Endodermal cell (in vitro differentiated cells): Measurements from ENCODE around the gene ALKBH7. TPM values are rescaled to one million over a fixed set of nuclear protein-coding genes. Genes with fewer than 3 reads are reported as not detected.
A peak's percentile ranks its signal among the peaks of the same experiment; 100 is the strongest.
"Not testable (repeated sequence)": the region's sequence is repeated elsewhere in the genome, so short reads cannot be mapped to it uniquely, and the experiment has no call there.

ENCODE experiments used
- DNase-seq: peaks from one replicate; pipeline ENCODE4 v3.0.0-alpha.2; 2017
- H3K27ac ChIP-seq: 2 replicates; pipeline ENCODE4 v1.5.1; 2013; ENCODE audit warnings: mild to moderate bottlenecking, low read depth, low read length, moderate library complexity
- H3K27me3 ChIP-seq: 2 replicates; pipeline ENCODE4 v1.6.1; 2013; ENCODE audit warnings: mild to moderate bottlenecking, low read length, moderate library complexity; ENCODE audit not compliant: insufficient read depth, control insufficient read depth, poor library complexity, severe bottlenecking
- H3K36me3 ChIP-seq: 2 replicates; pipeline ENCODE4 v1.7.0; 2013; ENCODE audit warnings: mild to moderate bottlenecking, low read length, moderate library complexity; ENCODE audit not compliant: control insufficient read depth, insufficient read depth
- H3K4me1 ChIP-seq: one replicate; pipeline ENCODE4 v1.7.0; 2013; ENCODE audit warnings: low read length; ENCODE audit not compliant: control insufficient read depth, insufficient read depth
- H3K4me3 ChIP-seq: 2 replicates; pipeline ENCODE4 v1.5.1; 2013; ENCODE audit warnings: mild to moderate bottlenecking, low read length, moderate library complexity
- H3K9ac ChIP-seq: 2 replicates; pipeline ENCODE4 v1.6.1; 2013; ENCODE audit warnings: mild to moderate bottlenecking, low read length, moderate library complexity; ENCODE audit not compliant: poor library complexity, severe bottlenecking; ENCODE audit errors: extremely low read depth
- H3K9me3 ChIP-seq: 2 replicates; pipeline ENCODE4 v1.6.1; 2013; ENCODE audit warnings: mild to moderate bottlenecking, low read length, moderate library complexity; ENCODE audit not compliant: control insufficient read depth
- H3K27ac Mint-ChIP-seq: 2 replicates; pipeline ENCODE4 v1.8.0; 2020; ENCODE audit warnings: mixed read lengths
- H3K27me3 Mint-ChIP-seq: 2 replicates; pipeline ENCODE4 v1.8.0; 2021; ENCODE audit warnings: mild to moderate bottlenecking, mixed read lengths; ENCODE audit not compliant: insufficient read depth
- H3K36me3 Mint-ChIP-seq: 2 replicates; pipeline ENCODE4 v1.8.0; 2020; ENCODE audit warnings: low read depth, mixed read lengths
- H3K4me1 Mint-ChIP-seq: 2 replicates; pipeline ENCODE4 v1.8.0; 2020; ENCODE audit warnings: mixed read lengths
- H3K4me3 Mint-ChIP-seq: 2 replicates; pipeline ENCODE4 v1.8.0; 2020; ENCODE audit warnings: mild to moderate bottlenecking, moderate library complexity, mixed read lengths
- H3K9me3 Mint-ChIP-seq: 2 replicates; pipeline ENCODE4 v1.8.0; 2020; ENCODE audit warnings: mild to moderate bottlenecking, mixed read lengths
- CTCF ChIP-seq: fragments of 200-600 bp; sonication (generic); conservative IDR thresholded peaks from 2 replicates; pipeline ENCODE4 v1.5.0; 2021; ENCODE audit warnings: antibody characterized with exemption, mild to moderate bottlenecking
- WGBS, 2 experiments: methylation state at CpG; one replicate each; pipeline versions ENCODE4 v1.1.5 to v1.1.7; 2013; ENCODE audit warnings: missing lambda C conversion rate in 2 of 2, mixed read lengths in 1 of 2; ENCODE audit not compliant: insufficient coverage in 1 of 2, insufficient read length in 1 of 2; 5-methylcytosine and 5-hydroxymethylcytosine counted together
- total RNA-seq, 2 donors: library from RNA; stranded (reverse); fragmentation: NEBNext Ultra II Directional in 1 of 2; extraction: Animal tissue kit (Norgen Biotek cat#: 25700) in 1 of 2; gene quantifications; 2 replicates in 1 of 2; 3 replicates in 1 of 2; pipeline ENCODE4 v1.2.1, GENCODE V29; 2021

ALKBH7 gene
- total RNA-seq, 2 donors from 2014 or later, result 80.0 to 98.3 TPM

- 90 to 96% methylated on average over 2 of the region's 2 CpGs for WGBS, 2 experiments
- TF ChIP-seq CTCF, result no peak
- peaks cover 3% of the 10 kb centered on the region for H3K9me3 ChIP-seq
- Mint-ChIP-seq H3K27ac (no peak overlapping the region), H3K36me3 (no peaks in the 10 kb centered on the region), H3K4me1 (no peaks in the 10 kb centered on the region), H3K4me3 (no peak overlapping the region), H3K27me3 (peaks cover 17% of the 10 kb centered on the region), H3K9me3 (peaks cover 21% of the 10 kb centered on the region)
- no peaks in the 10 kb centered on the region for H3K36me3 ChIP-seq
- H3K4me1 ChIP-seq, result no peaks in the 10 kb centered on the region
- H3K27me3 ChIP-seq, result no peaks in the 10 kb centered on the region
- no peak overlapping the region for H3K4me3 ChIP-seq
- no peak overlapping the region for H3K27ac ChIP-seq
- no peak for DNase-seq
- no peak overlapping the region for H3K9ac ChIP-seq
These were observed 21.9 kb upstream of the ALKBH7 start for GRCh38 chr19:6350688-6351087.

GRCh38 chr19:6352381-6353165 lies 20.0 kb upstream of the ALKBH7 start:
- Histone ChIP-seq H3K4me3 (no peak overlapping the region), H3K4me1 (no peaks in the 10 kb centered on the region), H3K36me3 (no peaks in the 10 kb centered on the region), H3K27me3 (no peaks in the 10 kb centered on the region), H3K9ac (no peak overlapping the region), H3K9me3 (peaks cover 3% of the 10 kb centered on the region), H3K27ac (no peak overlapping the region)
- no peak overlapping the region for H3K27ac Mint-ChIP-seq
- peaks cover 14% of the 10 kb centered on the region for H3K27me3 Mint-ChIP-seq
- WGBS, 2 experiments, result 86 to 94% methylated on average over 2 of the region's 2 CpGs
- H3K9me3 Mint-ChIP-seq, result peaks cover 18% of the 10 kb centered on the region
- no peak for TF ChIP-seq CTCF
- no peak overlapping the region for H3K4me3 Mint-ChIP-seq
- no peaks in the 10 kb centered on the region for H3K36me3 Mint-ChIP-seq
- DNase-seq, result no peak
- no peaks in the 10 kb centered on the region for H3K4me1 Mint-ChIP-seq

GRCh38 chr19:6354098-6354674 lies 18.4 kb upstream of the ALKBH7 start:
- DNase-seq, result no peak
- Histone ChIP-seq H3K27ac (no peak overlapping the region), H3K4me1 (no peaks in the 10 kb centered on the region), H3K9me3 (peaks cover 3% of the 10 kb centered on the region), H3K36me3 (no peaks in the 10 kb centered on the region), H3K9ac (no peak overlapping the region), H3K27me3 (no peaks in the 10 kb centered on the region), H3K4me3 (no peak overlapping the region)
- H3K9me3 Mint-ChIP-seq, result peaks cover 18% of the 10 kb centered on the region
- WGBS, 2 experiments, result 61 to 100% methylated on average over 1 to 4 of the region's 4 CpGs
- peak; percentile 62 for TF ChIP-seq CTCF
- no peak overlapping the region for H3K27ac Mint-ChIP-seq
- no peak overlapping the region for H3K4me3 Mint-ChIP-seq
- H3K36me3 Mint-ChIP-seq, result no peaks in the 10 kb centered on the region
- H3K4me1 Mint-ChIP-seq, result no peaks in the 10 kb centered on the region
- peaks cover 9% of the 10 kb centered on the region for H3K27me3 Mint-ChIP-seq

- H3K9ac ChIP-seq, H3K36me3 Mint-ChIP-seq, H3K27me3 Mint-ChIP-seq, H3K4me1 Mint-ChIP-seq, H3K27ac Mint-ChIP-seq, H3K9me3 ChIP-seq, H3K4me3 Mint-ChIP-seq, H3K27me3 ChIP-seq, H3K4me1 ChIP-seq, H3K27ac ChIP-seq, DNase-seq, H3K4me3 ChIP-seq, H3K36me3 ChIP-seq: not testable (repeated sequence)
- 96 to 100% methylated on average over 6 to 28 of the region's 46 CpGs for WGBS, 2 experiments
- peaks cover 18% of the 10 kb centered on the region for H3K9me3 Mint-ChIP-seq
These were observed 17.1 kb upstream of the ALKBH7 start for GRCh38 chr19:6355321-6356040.
